Transverse colon (tissue), 4 donors: Measurements from ENCODE around the gene KLF7. TPM values are rescaled to one million over a fixed set of nuclear protein-coding genes. Genes with fewer than 3 reads are reported as not detected.

Experiments
- DNase-seq: peaks from one replicate; pipeline ENCODE4 v3.0.0-alpha.2; 2019
- H3K27ac ChIP-seq, 4 donors: fragments of 200-600 bp; sonication (generic); 2 replicates each; pipeline ENCODE4 v1.5.1; 2016 to 2018; ENCODE audit warnings: inconsistent platforms in 4 of 4
- H3K27me3 ChIP-seq: fragments of 200-600 bp; sonication (generic); 2 replicates; pipeline ENCODE4 v1.5.1; 2017; ENCODE audit warnings: inconsistent platforms
- H3K36me3 ChIP-seq, 4 donors: fragments of 200-600 bp; sonication (generic); 2 replicates each; pipeline ENCODE4 v1.5.1; 2017 to 2019; ENCODE audit warnings: inconsistent platforms in 4 of 4
- H3K4me1 ChIP-seq, 4 donors: fragments of 200-600 bp; sonication (generic); 2 replicates each; pipeline ENCODE4 v1.5.1; 2017 to 2020; ENCODE audit warnings: inconsistent platforms in 4 of 4
- H3K4me3 ChIP-seq, 4 donors: fragments of 200-600 bp; sonication (generic); 1 replicate in 1 of 4; 2 replicates in 3 of 4; pipeline versions ENCODE4 v1.5.1 to v1.6.1; 2017 to 2019; ENCODE audit warnings: inconsistent platforms in 4 of 4
- H3K9me3 ChIP-seq, 2 donors: fragments of 200-600 bp; sonication (generic); 2 replicates each; pipeline ENCODE4 v1.5.1; 2017 to 2019; ENCODE audit warnings: inconsistent platforms in 2 of 2
- EP300 ChIP-seq: sonication (generic); formaldehyde crosslinking; IDR thresholded peaks from one replicate; pipeline ENCODE4 v1.6.1; 2017; ENCODE audit warnings: antibody characterized with exemption, low read depth
- POLR2A ChIP-seq: fragments of 450-650 bp; IDR thresholded peaks from one replicate; pipeline ENCODE4 v1.6.1; 2016; ENCODE audit warnings: antibody characterized with exemption, mild to moderate bottlenecking, moderate library complexity
- POLR2AphosphoS5 ChIP-seq, 3 donors: sonication (generic); formaldehyde crosslinking; IDR thresholded peaks; one replicate each; pipeline ENCODE4 v1.6.1; 2016; ENCODE audit warnings: antibody characterized with exemption in 3 of 3
- WGBS, 2 donors: methylation state at CpG; one replicate each; pipeline ENCODE4 v1.1.5; 2018; ENCODE audit warnings: low coverage in 1 of 2; 5-methylcytosine and 5-hydroxymethylcytosine counted together
- in situ Hi-C, 4 donors: fragments of 200-750 bp; cut with MboI; loops; one replicate each; pipeline versions ENCODE4 v1.15.0 to v1.15.1; 2017; ENCODE audit warnings: low sequenced_read_pairs in 3 of 4, low pct_ligation_motif_present in 1 of 4, low pct_unique_long_range_greater_than_20kb in 1 of 4
- intact Hi-C: fragments of 100-400 bp; cut with DNase I; formaldehyde crosslinking; loops from one replicate; pipeline ENCODE4 v1.15.1; 2023; ENCODE audit warnings: low total_unique reads
- total RNA-seq, 4 donors: library from RNA; depleted of rRNA; stranded (reverse); fragments of >200 nt; gene quantifications; one replicate each; pipeline ENCODE4 v1.1.0, GENCODE V29; 2016
- TF ChIP-seq, protein P1 (sequence below), 5 experiments: fragments of 200-600 bp in 3 of 5; fragments of 450-650 bp in 2 of 5; sonication (generic) in 3 of 5; IDR thresholded peaks; 1 replicate in 2 of 5; 2 replicates in 3 of 5; pipeline ENCODE4 v1.5.1; 2016 to 2017; ENCODE audit warnings: antibody characterized with exemption in 5 of 5, inconsistent platforms in 3 of 5, mild to moderate bottlenecking in 2 of 5, moderate library complexity in 1 of 5

The KLF7 gene
- total RNA-seq, 4 donors from 2014 or later: 6.2 to 43.4 (median 6.8) TPM

GRCh38 chr2:207135340-207135739, 30.4 kb downstream of the KLF7 start:
- peak overlapping the region; percentile 53 to 69 (median 60) for H3K27ac ChIP-seq

DNA sequence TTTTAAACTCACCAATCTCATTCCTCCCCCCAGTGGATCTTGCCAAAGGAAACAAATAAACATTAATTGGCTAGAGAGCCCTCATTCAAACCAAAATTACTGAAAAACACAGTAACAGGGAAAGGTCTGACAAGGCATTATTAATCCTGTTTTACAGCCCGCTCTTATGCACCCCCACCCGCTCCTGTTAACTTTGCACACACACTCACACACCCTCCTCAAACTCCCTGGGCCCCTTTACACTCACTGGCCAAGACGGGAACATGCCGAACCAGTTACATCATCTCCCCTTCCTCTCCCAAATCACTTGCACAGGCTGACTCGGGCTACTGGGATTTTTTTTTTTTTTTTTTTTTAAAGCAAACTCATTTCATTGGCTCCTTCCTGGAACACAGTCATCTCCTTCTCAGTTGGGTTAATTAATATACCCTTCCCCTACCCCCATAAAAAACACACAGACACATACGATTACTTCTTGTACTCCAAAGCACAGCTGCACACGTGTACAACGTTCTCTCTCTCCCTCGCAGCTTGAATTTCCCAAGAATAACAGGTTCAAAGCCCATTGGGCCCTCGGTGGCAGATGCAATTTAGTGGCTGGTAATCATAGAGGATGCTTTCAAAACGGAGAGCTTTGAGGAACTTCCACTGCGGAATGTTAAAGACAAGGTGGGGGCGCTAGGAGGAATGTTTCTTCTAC, 31.8 kb downstream of the KLF7 start:
- in situ Hi-C loops (no loop called here), intact Hi-C loops (no loop called here)
- whole genome bisulfite sequencing, 2 donors: 60 to 71% methylated on average over 7 to 13 of the region's 13 CpGs
- H3K27me3 ChIP-seq: no peaks in the 10 kb centered on the region
- H3K36me3 ChIP-seq: no peaks in the 10 kb centered on the region
- H3K27ac ChIP-seq: peak overlapping the region; percentile 53 to 69 (median 60)
- peaks cover 17 to 58% (median 30%) of the 10 kb centered on the region in 4 donors for H3K4me1 ChIP-seq
- H3K9me3 ChIP-seq: no peaks in the 10 kb centered on the region
- TF ChIP-seq POLR2AphosphoS5 (IDR thresholded peaks at IDR 0.05) (peak in 2 of 3 donors; percentile 59), POLR2A (no peak), EP300 (peak; percentile 31)
- TF ChIP-seq, protein P1, sequence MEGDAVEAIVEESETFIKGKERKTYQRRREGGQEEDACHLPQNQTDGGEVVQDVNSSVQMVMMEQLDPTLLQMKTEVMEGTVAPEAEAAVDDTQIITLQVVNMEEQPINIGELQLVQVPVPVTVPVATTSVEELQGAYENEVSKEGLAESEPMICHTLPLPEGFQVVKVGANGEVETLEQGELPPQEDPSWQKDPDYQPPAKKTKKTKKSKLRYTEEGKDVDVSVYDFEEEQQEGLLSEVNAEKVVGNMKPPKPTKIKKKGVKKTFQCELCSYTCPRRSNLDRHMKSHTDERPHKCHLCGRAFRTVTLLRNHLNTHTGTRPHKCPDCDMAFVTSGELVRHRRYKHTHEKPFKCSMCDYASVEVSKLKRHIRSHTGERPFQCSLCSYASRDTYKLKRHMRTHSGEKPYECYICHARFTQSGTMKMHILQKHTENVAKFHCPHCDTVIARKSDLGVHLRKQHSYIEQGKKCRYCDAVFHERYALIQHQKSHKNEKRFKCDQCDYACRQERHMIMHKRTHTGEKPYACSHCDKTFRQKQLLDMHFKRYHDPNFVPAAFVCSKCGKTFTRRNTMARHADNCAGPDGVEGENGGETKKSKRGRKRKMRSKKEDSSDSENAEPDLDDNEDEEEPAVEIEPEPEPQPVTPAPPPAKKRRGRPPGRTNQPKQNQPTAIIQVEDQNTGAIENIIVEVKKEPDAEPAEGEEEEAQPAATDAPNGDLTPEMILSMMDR (IDR thresholded peaks at IDR 0.05): no peak
- peak; percentile 51 for DNase-seq
- no peak overlapping the region for H3K4me3 ChIP-seq

More at GRCh38 chr2:207135340-207135739, 30.4 kb downstream of the KLF7 start:
- H3K4me1 ChIP-seq: peaks cover 17 to 58% (median 30%) of the 10 kb centered on the region in 4 donors
- whole genome bisulfite sequencing, 2 donors: 52% methylated on average over 1 of the region's 1 CpG; no CpG with 5 or more reads in 1 of the 2 donors
- TF ChIP-seq, protein P1 (IDR thresholded peaks at IDR 0.05): no peak
- no peak for TF ChIP-seq EP300
- peak in 1 of 3 donors; percentile 6 for TF ChIP-seq POLR2AphosphoS5 (IDR thresholded peaks at IDR 0.05)
- no peak for TF ChIP-seq POLR2A
- intact Hi-C loops: no loop called here
- no peak overlapping the region for H3K4me3 ChIP-seq
- no peaks in the 10 kb centered on the region for H3K27me3 ChIP-seq
- H3K36me3 ChIP-seq: no peaks in the 10 kb centered on the region
- no peaks in the 10 kb centered on the region for H3K9me3 ChIP-seq
- no peak for DNase-seq
- in situ Hi-C loops: no loop called here

DNA sequence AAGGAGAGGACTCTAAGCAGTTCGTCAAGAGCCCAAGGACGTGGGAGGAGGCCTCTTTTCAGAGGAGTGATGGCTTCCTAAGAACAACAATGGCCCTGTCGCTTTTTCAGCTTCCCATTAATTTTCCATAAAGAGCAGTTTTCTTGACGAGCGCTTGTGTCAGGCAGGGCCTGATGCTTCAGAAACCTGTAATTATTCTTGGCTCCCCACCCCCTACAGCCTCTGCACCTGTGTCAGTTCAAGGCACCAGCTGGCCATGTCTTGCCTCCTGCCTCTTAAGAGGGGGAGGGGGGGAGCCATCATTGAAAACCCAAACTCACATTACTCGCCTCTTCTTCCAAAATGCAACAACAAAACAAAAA, 32.3 kb downstream of the KLF7 start:
- H3K9me3 ChIP-seq: no peaks in the 10 kb centered on the region
- in situ Hi-C loops (no loop called here), intact Hi-C loops (no loop called here)
- peaks cover 17 to 58% (median 30%) of the 10 kb centered on the region in 4 donors for H3K4me1 ChIP-seq
- WGBS, 2 donors: 54 to 79% methylated on average over 2 to 6 of the region's 6 CpGs
- no peak overlapping the region for H3K4me3 ChIP-seq
- no peaks in the 10 kb centered on the region for H3K27me3 ChIP-seq
- peak overlapping the region; percentile 53 to 69 (median 60) for H3K27ac ChIP-seq
- TF ChIP-seq EP300 (no peak), POLR2AphosphoS5 (IDR thresholded peaks at IDR 0.05) (no peak), POLR2A (no peak)
- TF ChIP-seq, protein P1 (IDR thresholded peaks at IDR 0.05): no peak
- DNase-seq: no peak
- H3K36me3 ChIP-seq: no peaks in the 10 kb centered on the region

- TF ChIP-seq, protein P1 (IDR thresholded peaks at IDR 0.05): no peak
- TF ChIP-seq EP300 (no peak), POLR2A (no peak), POLR2AphosphoS5 (IDR thresholded peaks at IDR 0.05) (no peak)
- Histone ChIP-seq H3K9me3 (no peaks in the 10 kb centered on the region), H3K27ac (peak overlapping the region; percentile 28 to 69 (median 55)), H3K4me1 (peaks cover 14 to 55% (median 28%) of the 10 kb centered on the region in 4 donors), H3K4me3 (no peak overlapping the region), H3K36me3 (no peaks in the 10 kb centered on the region), H3K27me3 (no peaks in the 10 kb centered on the region)
- intact Hi-C loops: no loop called here
- in situ Hi-C loops: no loop called here
- no peak for DNase-seq
Measured at GRCh38 chr2:207132019-207132418, 33.7 kb downstream of the KLF7 start.
